NT2/D1 (cell line): ENCODE results near the gene NDOR1.

Experiments
- SUZ12 ChIP-seq: IDR thresholded peaks from 2 replicates; pipeline ENCODE4 v1.6.1; 2011; ENCODE audit not compliant: insufficient read length, insufficient read depth; ENCODE audit errors: extremely low read depth
- YY1 ChIP-seq: IDR thresholded peaks from 2 replicates; pipeline ENCODE4 v1.6.1; 2011; ENCODE audit not compliant: insufficient read length, insufficient read depth
- ZNF274 ChIP-seq: IDR thresholded peaks from 2 replicates; pipeline ENCODE4 v1.6.1; 2011; ENCODE audit warnings: mild to moderate bottlenecking, low read depth, low read length

DNA sequence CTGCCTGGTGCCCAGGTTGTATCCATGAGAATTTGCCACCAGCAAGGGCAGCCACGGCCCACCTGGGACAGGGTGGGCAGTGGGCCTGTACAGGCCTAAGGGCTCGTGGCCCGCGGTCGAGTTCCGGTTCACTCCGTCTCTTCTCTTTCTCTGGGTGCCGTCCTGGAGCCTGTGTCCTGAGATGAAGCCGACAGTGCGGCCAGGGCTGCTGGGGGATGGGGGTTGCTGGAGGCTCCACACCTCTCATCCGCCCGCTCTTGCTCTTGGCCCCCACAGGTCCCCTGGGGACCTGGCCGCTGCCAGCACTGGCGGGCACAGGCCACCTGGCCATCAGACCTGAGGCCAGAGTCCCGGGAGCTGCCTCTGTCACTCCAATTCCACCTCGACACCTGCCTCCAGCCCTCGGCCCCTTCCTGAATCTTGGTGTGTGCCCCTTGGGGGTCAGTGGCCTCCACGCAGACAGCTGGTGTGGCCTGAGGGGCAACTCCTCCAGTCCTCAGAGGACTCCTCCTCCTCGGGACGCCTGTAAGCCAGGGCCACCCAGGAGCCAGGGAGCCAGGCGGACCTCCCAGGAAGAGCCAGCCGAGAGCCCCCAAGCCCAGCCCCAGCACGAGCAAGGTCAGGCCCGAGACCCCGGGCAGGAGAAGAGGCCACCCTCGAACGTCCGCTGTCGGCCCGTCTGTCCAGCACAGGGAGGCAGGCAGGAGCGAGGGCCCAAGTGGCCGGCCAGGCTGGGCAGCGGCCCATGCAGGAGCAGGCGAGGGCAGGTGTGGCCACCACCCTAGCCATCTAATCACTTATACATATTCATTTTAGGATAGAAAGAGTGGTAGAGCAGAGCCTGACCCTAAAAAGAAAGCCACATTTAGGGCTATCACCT is 40.9 kb upstream of the NDOR1 start:
- no peak for TF ChIP-seq SUZ12
- no peak for TF ChIP-seq YY1
- TF ChIP-seq ZNF274: no peak
